ENCODE measurements around the gene MICALL1. TPM values are rescaled to one million over a fixed set of nuclear protein-coding genes. Genes with fewer than 3 reads are reported as not detected.
A peak's percentile ranks its signal among the peaks of the same experiment; 100 is the strongest.

The MICALL1 gene
- total and polyA plus RNA-seq, 3 donors from 2014 or later, result 25.2 to 38.0 (median 30.8) TPM

- Histone ChIP-seq H3K4me3 (no peak overlapping the region), H3K27ac (no peak overlapping the region), H3K4me1 (peaks cover 14% of the 10 kb centered on the region), H3K27me3 (no peaks in the 10 kb centered on the region), H3K9me3 (no peaks in the 10 kb centered on the region), H3K36me3 (ENCODE audit: low read depth, missing control alignments) (no peaks in the 10 kb centered on the region)
- intact Hi-C loops (cut with DNase I; ENCODE audit: low total_unique reads), result no loop called here
- DNase-seq, result no peak
- no peak for TF ChIP-seq POLR2A (IDR thresholded peaks at IDR 0.05)
- TF ChIP-seq CTCF (IDR thresholded peaks at IDR 0.05), result no peak
- WGBS, 2 donors, result 66 to 77% methylated on average over 6 of the region's 6 CpGs
Measured at GRCh38 chr22:37865510-37865909, 40.6 kb upstream of the MICALL1 start.

GRCh38 chr22:37870273-37870672, 35.8 kb upstream of the MICALL1 start:
- DNase-seq, result no peak
- H3K36me3 ChIP-seq (ENCODE audit: low read depth, missing control alignments), result no peaks in the 10 kb centered on the region
- intact Hi-C loops (cut with DNase I; ENCODE audit: low total_unique reads), result no loop called here
- H3K9me3 ChIP-seq, result no peaks in the 10 kb centered on the region
- no peak for TF ChIP-seq POLR2A (IDR thresholded peaks at IDR 0.05)
- TF ChIP-seq CTCF (IDR thresholded peaks at IDR 0.05), result no peak
- WGBS, 2 donors, result 73 to 83% methylated on average over 7 of the region's 7 CpGs
- no peaks in the 10 kb centered on the region for H3K4me1 ChIP-seq
- H3K4me3 ChIP-seq, result no peak overlapping the region
- H3K27ac ChIP-seq, result no peak overlapping the region
- no peaks in the 10 kb centered on the region for H3K27me3 ChIP-seq

GRCh38 chr22:37880668-37881440, 25.2 kb upstream of the MICALL1 start:
- Histone ChIP-seq H3K4me1 (no peaks in the 10 kb centered on the region), H3K27ac (peak overlapping the region in 1 of 2 donors; percentile 28), H3K27me3 (no peaks in the 10 kb centered on the region), H3K36me3 (ENCODE audit: low read depth, missing control alignments) (no peaks in the 10 kb centered on the region), H3K9me3 (no peaks in the 10 kb centered on the region), H3K4me3 (no peak overlapping the region)
- intact Hi-C loops (cut with DNase I; ENCODE audit: low total_unique reads), result no loop called here
- DNase-seq, result peak; percentile 87
- WGBS, 2 donors, result 68 to 73% methylated on average over 6 of the region's 6 CpGs
- TF ChIP-seq CTCF (IDR thresholded peaks at IDR 0.05) (no peak), POLR2A (IDR thresholded peaks at IDR 0.05) (no peak)

- Histone ChIP-seq H3K4me1 (peaks cover 9% of the 10 kb centered on the region), H3K36me3 (ENCODE audit: low read depth, missing control alignments) (no peaks in the 10 kb centered on the region), H3K4me3 (no peak overlapping the region), H3K9me3 (no peaks in the 10 kb centered on the region), H3K27me3 (no peaks in the 10 kb centered on the region), H3K27ac (no peak overlapping the region)
- intact Hi-C loops (cut with DNase I; ENCODE audit: low total_unique reads), result no loop called here
- WGBS, 2 donors, result 59 to 60% methylated on average over 6 of the region's 6 CpGs
- DNase-seq, result no peak
- TF ChIP-seq CTCF (IDR thresholded peaks at IDR 0.05) (no peak), POLR2A (IDR thresholded peaks at IDR 0.05) (no peak)
Measured at GRCh38 chr22:37884420-37884819, 21.7 kb upstream of the MICALL1 start.
